PC-3 (cell line): ENCODE measurements around the gene IMPACT. TPM values are rescaled to one million over a fixed set of nuclear protein-coding genes. Genes with fewer than 3 reads are reported as not detected.

Experiments
- ATAC-seq: fragments of 200-7000 bp; cut with Tn5 transposase; 2 replicates; pipeline ENCODE4 v1.9.1; 2020; ENCODE audit warnings: mild to moderate bottlenecking, moderate library complexity
- Bru-seq: library from RNA; stranded (reverse); fragments of 400-500 nt; gene quantifications from one replicate; lab custom pipeline; 2021; lab: Mats Ljungman, UMichigan
- BruChase-seq, 2 experiments: library from RNA; stranded (reverse); fragments of 400-500 nt; gene quantifications; one replicate each; lab custom pipeline; 2021; lab: Mats Ljungman, UMichigan
- BruUV-seq: library from RNA; stranded (reverse); fragments of 400-500 nt; replicated peaks from 2 replicates; lab custom pipeline; 2021; lab: Mats Ljungman, UMichigan
- CTCF ChIA-PET: fragments of 300-600 bp; sonication (Branson Sonifier 250); formaldehyde crosslinking; loops from one replicate; lab custom pipeline; 2022; ENCODE audit warnings: antibody characterized with exemption; lab: Charles Lee
- POLR2A ChIA-PET: fragments of 300-600 bp; sonication (Branson Sonifier 250); formaldehyde crosslinking; loops from one replicate; lab custom pipeline; 2022; ENCODE audit warnings: antibody characterized with exemption; ENCODE audit not compliant: unreplicated experiment; lab: Charles Lee
- DNase-seq: peaks from one replicate; pipeline ENCODE4 v3.0.0-alpha.2; 2015
- H2AFZ ChIP-seq: fragments of 300-600 bp; sonication (generic); 2 replicates; pipeline ENCODE4 v1.6.0; 2016; ENCODE audit warnings: antibody characterized with exemption, low read length
- H3F3A ChIP-seq: fragments of 300-600 bp; sonication (generic); one replicate; pipeline ENCODE4 v1.6.0; 2017; ENCODE audit warnings: antibody characterized with exemption, low read length, control low read depth, mild to moderate bottlenecking; ENCODE audit not compliant: unreplicated experiment
- H3K27ac ChIP-seq: fragments of 300-600 bp; sonication (generic); 2 replicates; pipeline ENCODE4 v1.5.1; 2016; ENCODE audit warnings: mild to moderate bottlenecking, low read length
- H3K27me3 ChIP-seq: fragments of 300-600 bp; sonication (generic); 2 replicates; pipeline ENCODE4 v1.6.1; 2016; ENCODE audit warnings: low read length, mixed read lengths
- H3K36me3 ChIP-seq: fragments of 300-600 bp; sonication (generic); 2 replicates; pipeline ENCODE4 v1.6.1; 2016; ENCODE audit warnings: low read depth, mixed run types, low read length, mixed read lengths
- H3K4me1 ChIP-seq: fragments of 300-600 bp; sonication (generic); 2 replicates; pipeline ENCODE4 v1.5.1; 2016; ENCODE audit warnings: low read length; ENCODE audit not compliant: insufficient read depth
- H3K4me2 ChIP-seq: fragments of 300-600 bp; sonication (generic); 2 replicates; pipeline ENCODE4 v1.6.0; 2016; ENCODE audit warnings: low read length
- H3K4me3 ChIP-seq: fragments of 300-600 bp; sonication (generic); 2 replicates; pipeline ENCODE4 v1.5.1; 2016; ENCODE audit warnings: mild to moderate bottlenecking, low read length, mixed read lengths
- H3K79me2 ChIP-seq: fragments of 300-600 bp; sonication (generic); 2 replicates; pipeline ENCODE4 v1.6.1; 2017; ENCODE audit warnings: low read length, mixed read lengths
- H3K9ac ChIP-seq: fragments of 300-600 bp; sonication (generic); 2 replicates; pipeline ENCODE4 v1.6.0; 2016; ENCODE audit warnings: mild to moderate bottlenecking, low read length
- H3K9me2 ChIP-seq: fragments of 300-600 bp; sonication (generic); replicated peaks from 2 replicates; pipeline ENCODE4 v1.6.1; 2016; ENCODE audit warnings: mixed run types, low read length, mixed read lengths
- H3K9me3 ChIP-seq: fragments of 300-600 bp; sonication (generic); 2 replicates; pipeline ENCODE4 v1.6.1; 2016; ENCODE audit warnings: low read length, mixed read lengths
- H4K20me1 ChIP-seq: fragments of 300-600 bp; sonication (generic); 2 replicates; pipeline ENCODE4 v1.6.1; 2016; ENCODE audit warnings: low read length, mixed read lengths
- EZH2 ChIP-seq: fragments of 300-600 bp; sonication (generic); IDR thresholded peaks from one replicate; pipeline ENCODE4 v1.6.1; 2017; ENCODE audit warnings: antibody characterized with exemption, mild to moderate bottlenecking, low read length; ENCODE audit not compliant: unreplicated experiment
- EZH2phosphoT487 ChIP-seq: fragments of 300-600 bp; sonication (generic); IDR thresholded peaks from 2 replicates; pipeline ENCODE4 v1.6.1; 2018; ENCODE audit warnings: mild to moderate bottlenecking, antibody characterized with exemption, low read length, borderline replicate concordance
- intact Hi-C: fragments of 100-400 bp; cut with micrococcal nuclease; formaldehyde crosslinking; loops from 2 replicates; pipeline ENCODE4 v1.9.0; 2023
- long read RNA-seq: library from polyadenylated mRNA; unstranded; transcript quantifications from one replicate; pipeline ENCODE4 v2.0.0, GENCODE V29; 2021; ENCODE audit not compliant: unreplicated experiment
- total RNA-seq: library from RNA; depleted of rRNA; stranded (reverse); fragments of >200 nt; gene quantifications from 2 replicates; pipeline ENCODE4 v1.2.3, GENCODE V29; 2014; rRNA removed
- TF ChIP-seq, protein P1 (sequence below): fragments of 300-600 bp; sonication (generic); conservative IDR thresholded peaks from 2 replicates; pipeline ENCODE4 v1.5.1; 2017; ENCODE audit warnings: antibody characterized with exemption, low read depth, mild to moderate bottlenecking, low read length

The IMPACT gene
- total RNA-seq: 18.8 and 19.9 TPM in 2 replicates
- percentile 78 among the genes with signal in this experiment for Bru-seq, nascent RNA
- BruChase-seq, experiment 1, labeled RNA remaining after a 6-hour chase: percentile 68 among the genes with signal in this experiment
- percentile 71 among the genes with signal in this experiment for BruChase-seq, experiment 2, labeled RNA remaining after a 2-hour chase
- long read RNA-seq, transcript IMPACT-201 (11 exons, 3,792 nt): major isoform, 37 of 54 reads
- long read RNA-seq, partial matches to known transcripts: 3 of 54 reads
- long read RNA-seq, other reads (novel, unspliced or antisense): 8 of 54 reads

DNA sequence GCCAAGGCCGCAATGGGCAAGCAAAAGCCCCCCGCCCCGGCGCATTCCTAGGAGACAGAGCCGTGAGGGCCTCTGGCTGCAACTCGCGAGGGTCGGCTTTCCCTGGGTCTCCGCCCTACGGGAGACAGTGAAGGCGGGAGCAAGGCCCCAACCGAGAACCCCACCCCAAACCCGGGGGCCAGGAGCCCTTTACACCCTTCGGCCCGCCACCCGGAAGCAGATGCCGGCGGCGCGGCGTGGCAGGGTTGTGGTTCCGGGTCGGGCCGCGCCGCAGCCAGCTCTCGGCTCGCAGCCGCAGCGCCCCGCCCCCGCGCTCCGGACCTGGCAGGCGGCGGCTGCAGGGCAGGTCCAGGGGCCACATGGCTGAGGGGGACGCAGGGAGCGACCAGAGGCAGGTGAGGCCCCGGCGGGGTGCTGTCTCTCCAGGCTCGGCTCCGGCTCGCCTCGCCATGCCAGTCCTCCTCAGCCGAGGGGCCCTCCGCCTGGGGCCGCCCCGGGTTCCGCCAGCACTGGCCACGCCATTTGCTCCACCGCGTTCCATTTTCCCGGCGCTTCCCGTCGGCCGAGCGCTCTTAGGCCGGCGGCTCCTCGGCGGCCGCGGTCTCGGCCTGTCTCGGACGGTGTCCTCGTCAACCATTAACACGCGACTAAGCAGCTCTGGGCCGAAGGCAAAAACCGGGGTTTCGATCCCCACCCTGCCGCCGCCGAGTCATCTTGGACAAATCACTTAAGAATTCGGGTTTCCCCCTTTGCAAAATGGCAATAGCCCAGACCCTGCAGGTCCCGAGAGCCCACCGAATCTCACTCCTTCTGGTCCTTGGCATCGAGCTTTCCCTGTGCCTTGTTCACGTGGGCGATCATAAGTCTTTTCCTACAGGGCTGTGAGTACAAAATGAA is at the start of gene IMPACT:
TSS of gene IMPACT (plus strand) at position 273 of the 897 bp plus-strand sequence. CDS start at position 360, 87 bp downstream.
- Histone ChIP-seq H3K36me3 (peaks cover 6% of the 10 kb centered on the region; the same call in 1 of the 2 replicates), H3F3A (no peaks in the 10 kb centered on the region), H3K9me3 (no peaks in the 10 kb centered on the region), H2AFZ (peak within 1 kb of the TSS; percentile 100), H3K9ac (peak within 1 kb of the TSS; percentile 99), H3K27me3 (no peaks in the 10 kb centered on the region), H3K4me1 (peaks cover 25% of the 10 kb centered on the region), H3K79me2 (peaks cover 21% of the 10 kb centered on the region), H3K4me3 (peak within 1 kb of the TSS; percentile 97), H3K9me2 (0 out of 2 replicates have a peak, but pooled peaks cover 4% of the 10 kb centered on the region), H3K4me2 (peak within 1 kb of the TSS; percentile 100), H4K20me1 (no peaks in the 10 kb centered on the region), H3K27ac (peak within 1 kb of the TSS; percentile 69)
- intact Hi-C loops: loop anchor here (5.0 kb wide), 1 partner anchor 64 kb away; no protein-coding TSS in a partner anchor
- ChIA-PET POLR2A (no interaction called here), CTCF (interaction anchor here (0.5 to 0.6 kb wide), 2 partner anchors 61 to 67 kb away, joined by 3 to 4 read pairs; no protein-coding TSS in a partner anchor)
- ATAC-seq (peak; percentile 92), DNase-seq (peak; percentile 82)
- no TSS peak for BruUV-seq
- no peak for TF ChIP-seq EZH2
- TF ChIP-seq, protein P1, sequence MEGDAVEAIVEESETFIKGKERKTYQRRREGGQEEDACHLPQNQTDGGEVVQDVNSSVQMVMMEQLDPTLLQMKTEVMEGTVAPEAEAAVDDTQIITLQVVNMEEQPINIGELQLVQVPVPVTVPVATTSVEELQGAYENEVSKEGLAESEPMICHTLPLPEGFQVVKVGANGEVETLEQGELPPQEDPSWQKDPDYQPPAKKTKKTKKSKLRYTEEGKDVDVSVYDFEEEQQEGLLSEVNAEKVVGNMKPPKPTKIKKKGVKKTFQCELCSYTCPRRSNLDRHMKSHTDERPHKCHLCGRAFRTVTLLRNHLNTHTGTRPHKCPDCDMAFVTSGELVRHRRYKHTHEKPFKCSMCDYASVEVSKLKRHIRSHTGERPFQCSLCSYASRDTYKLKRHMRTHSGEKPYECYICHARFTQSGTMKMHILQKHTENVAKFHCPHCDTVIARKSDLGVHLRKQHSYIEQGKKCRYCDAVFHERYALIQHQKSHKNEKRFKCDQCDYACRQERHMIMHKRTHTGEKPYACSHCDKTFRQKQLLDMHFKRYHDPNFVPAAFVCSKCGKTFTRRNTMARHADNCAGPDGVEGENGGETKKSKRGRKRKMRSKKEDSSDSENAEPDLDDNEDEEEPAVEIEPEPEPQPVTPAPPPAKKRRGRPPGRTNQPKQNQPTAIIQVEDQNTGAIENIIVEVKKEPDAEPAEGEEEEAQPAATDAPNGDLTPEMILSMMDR: no peak
- TF ChIP-seq EZH2phosphoT487: no peak

DNA sequence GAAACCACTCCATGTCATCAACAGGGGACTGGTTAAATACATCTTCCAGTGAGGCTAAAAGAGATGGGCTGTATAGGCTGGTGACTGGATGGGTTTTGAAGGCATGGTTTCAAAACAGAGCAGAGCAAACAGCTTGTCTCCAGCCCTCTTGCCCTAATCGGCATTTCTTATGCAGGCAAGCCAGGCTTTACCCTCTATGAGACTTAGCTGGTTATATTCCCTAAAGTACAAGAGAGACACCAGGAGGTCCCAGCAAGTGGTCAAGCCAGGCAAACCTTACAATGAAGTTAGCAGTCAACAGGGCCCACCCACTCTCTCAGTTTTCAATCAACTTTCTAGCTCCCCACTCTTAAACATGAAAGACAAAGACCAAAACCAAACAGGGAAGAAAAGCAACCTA is 47.9 kb upstream of the IMPACT start:
- DNase-seq (no peak), ATAC-seq (no peak)
- H3K4me3 ChIP-seq: no peak overlapping the region
- no peaks in the 10 kb centered on the region for H3K27me3 ChIP-seq
- TF ChIP-seq EZH2 (no peak), EZH2phosphoT487 (no peak)
- TF ChIP-seq, protein P1: no peak
- intact Hi-C loops: no loop called here
- no peaks in the 10 kb centered on the region for H3K9me2 ChIP-seq
- H3K9ac ChIP-seq: no peak overlapping the region
- no peak overlapping the region for H3K4me2 ChIP-seq
- H3F3A ChIP-seq: no peaks in the 10 kb centered on the region
- no peak overlapping the region for H3K27ac ChIP-seq
- POLR2A ChIA-PET: interaction anchor here (0.6 kb wide), 1 partner anchor 8 kb away, joined by 4 read pairs; no protein-coding TSS in a partner anchor
- peaks cover 3% of the 10 kb centered on the region for H3K4me1 ChIP-seq
- no peaks in the 10 kb centered on the region for H3K9me3 ChIP-seq
- CTCF ChIA-PET: no interaction called here
- no peaks in the 10 kb centered on the region for H3K79me2 ChIP-seq
- no peaks in the 10 kb centered on the region; the same call in 1 of the 2 replicates for H4K20me1 ChIP-seq
- H3K36me3 ChIP-seq: no peaks in the 10 kb centered on the region
- no TSS peak for BruUV-seq
- no peak overlapping the region for H2AFZ ChIP-seq
